HG03064 (cell line): Measurements from ENCODE around the gene SLC32A1.

Experiments
- ATAC-seq: cut with Tn5 transposase; IDR thresholded peaks from one replicate; pipeline ENCODE4 v1.9.1; 2021; ENCODE audit warnings: low read depth; ENCODE audit not compliant: unreplicated experiment

Gene SLC32A1

DNA sequence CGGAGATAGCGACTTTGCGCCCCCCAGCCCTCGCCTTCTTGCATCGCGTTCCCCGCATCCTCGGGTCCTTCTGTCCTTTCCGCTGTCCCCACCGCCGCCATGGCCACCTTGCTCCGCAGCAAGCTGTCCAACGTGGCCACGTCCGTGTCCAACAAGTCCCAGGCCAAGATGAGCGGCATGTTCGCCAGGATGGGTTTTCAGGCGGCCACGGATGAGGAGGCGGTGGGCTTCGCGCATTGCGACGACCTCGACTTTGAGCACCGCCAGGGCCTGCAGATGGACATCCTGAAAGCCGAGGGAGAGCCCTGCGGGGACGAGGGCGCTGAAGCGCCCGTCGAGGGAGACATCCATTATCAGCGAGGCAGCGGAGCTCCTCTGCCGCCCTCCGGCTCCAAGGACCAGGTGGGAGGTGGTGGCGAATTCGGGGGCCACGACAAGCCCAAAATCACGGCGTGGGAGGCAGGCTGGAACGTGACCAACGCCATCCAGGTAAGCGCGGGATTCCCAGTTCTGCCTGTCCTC, 401 bp downstream of the SLC32A1 start:
- ATAC-seq, result no peak

DNA sequence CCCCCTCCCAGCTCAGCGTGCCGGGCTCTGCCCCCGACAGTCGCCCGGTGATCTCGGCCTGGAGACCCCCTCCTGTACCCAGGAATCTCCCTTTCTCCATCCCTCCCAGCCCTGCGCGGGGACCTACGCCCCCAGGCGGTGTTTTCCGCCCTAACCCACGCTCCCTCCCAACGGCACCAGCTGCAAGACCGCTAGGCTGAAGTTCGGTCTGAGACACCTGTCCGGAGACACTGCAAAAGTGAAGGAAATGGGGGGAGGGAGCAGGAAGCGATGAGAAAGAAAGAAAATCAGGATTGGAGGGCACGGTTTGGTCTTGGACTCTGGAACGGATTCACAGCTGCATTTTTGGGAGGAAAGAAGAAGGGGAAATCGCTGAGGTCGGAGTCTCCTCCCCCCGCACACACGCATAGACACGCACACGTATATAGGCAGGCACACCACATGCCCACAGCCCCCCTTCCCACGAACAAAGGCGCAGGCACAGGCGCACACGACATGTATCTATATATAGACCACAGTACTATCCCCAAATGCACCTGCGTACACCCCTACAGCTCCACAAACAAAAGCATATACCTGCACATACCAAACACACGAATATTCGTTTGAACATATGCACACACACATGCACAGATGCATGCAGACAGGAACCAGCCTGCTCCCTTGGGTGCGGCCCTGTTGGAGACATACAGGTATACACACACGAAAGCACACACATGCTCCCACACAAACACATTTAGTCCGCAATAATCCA, 1.0 kb downstream of the SLC32A1 start:
- ATAC-seq, result no peak

GRCh38 chr20:38725931-38726803, 1.9 kb downstream of the SLC32A1 start:
- no peak for ATAC-seq

DNA sequence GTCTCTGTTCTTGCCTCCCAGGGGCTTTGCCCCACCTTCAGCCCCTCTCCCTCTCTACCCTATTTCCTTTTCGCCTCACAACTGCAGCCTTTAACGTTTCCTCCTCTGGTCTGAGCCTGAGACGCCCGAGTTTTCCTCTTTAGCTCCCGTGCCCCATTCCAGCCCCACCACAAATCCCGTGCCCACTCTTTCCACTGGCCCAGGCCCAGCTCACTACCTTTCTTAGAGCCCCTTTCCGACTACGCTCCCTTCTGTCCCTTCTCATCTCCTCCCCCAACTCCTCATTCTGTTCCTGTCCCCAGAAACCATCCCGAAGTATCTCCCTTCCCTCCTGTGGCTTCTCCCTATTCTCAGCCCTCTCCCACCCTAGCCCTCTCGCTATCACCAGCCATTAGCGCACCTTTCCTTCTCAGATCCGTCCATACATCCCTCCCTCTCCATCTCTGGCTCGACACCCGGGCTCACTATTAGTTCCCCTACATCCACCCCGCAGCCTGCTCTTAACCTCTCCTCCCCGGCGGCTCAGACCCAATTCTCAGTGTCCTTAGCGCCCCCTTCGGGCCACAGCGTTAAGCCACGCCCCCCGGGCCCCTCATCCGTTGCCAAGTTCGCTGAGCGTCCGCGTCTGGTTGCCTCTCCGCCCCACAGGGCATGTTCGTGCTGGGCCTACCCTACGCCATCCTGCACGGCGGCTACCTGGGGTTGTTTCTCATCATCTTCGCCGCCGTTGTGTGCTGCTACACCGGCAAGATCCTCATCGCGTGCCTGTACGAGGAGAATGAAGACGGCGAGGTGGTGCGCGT, 2.7 kb downstream of the SLC32A1 start:
- no peak for ATAC-seq

- ATAC-seq, result no peak
These were observed 3.4 kb downstream of the SLC32A1 start for GRCh38 chr20:38727607-38728190.

DNA sequence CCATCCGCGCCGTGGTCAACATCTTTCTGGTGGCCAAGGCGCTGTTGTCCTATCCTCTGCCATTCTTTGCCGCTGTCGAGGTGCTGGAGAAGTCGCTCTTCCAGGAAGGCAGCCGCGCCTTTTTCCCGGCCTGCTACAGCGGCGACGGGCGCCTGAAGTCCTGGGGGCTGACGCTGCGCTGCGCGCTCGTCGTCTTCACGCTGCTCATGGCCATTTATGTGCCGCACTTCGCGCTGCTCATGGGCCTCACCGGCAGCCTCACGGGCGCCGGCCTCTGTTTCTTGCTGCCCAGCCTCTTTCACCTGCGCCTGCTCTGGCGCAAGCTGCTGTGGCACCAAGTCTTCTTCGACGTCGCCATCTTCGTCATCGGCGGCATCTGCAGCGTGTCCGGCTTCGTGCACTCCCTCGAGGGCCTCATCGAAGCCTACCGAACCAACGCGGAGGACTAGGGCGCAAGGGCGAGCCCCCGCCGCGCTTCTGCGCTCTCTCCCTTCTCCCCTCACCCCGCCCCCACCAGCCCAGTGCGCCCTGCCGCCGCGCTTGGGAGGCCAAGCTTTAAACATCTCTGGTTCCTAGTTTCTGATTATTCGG, 4.0 kb downstream of the SLC32A1 start:
- no peak for ATAC-seq

DNA sequence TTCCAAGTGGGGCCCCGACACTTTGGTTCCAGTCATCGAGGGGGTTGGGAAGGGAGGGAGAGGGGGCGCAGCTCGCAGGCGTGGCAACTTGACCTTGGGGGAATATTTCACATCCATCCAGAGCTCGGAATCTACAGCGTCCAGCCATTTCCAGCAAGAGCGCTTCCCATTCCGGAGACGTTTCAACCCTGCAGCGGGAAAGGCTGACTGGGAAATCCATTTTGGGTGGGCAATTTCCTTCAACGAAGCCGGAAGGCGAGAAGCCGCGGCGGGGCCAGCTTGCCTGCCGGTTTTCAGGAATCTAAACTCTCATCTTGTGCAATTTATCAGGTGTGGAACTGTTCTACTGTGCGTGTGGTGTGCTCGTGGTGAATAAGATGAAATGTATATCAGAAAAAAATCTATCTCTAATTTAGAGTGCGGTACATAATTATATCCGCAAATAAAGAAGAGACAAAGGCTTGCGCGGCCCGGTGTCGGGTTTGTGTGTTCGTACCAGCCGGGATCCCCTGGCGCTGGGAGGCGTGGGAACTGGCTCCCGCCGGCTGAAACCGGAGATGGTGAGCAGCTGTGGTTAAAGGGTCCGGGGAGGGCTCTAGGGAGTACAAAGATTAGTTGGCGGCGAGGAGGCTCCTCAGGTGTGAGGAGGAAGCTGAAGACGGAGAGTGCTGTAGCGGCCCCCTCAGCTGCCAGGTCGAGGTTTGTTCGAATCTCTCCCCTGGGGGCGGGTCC, 4.8 kb downstream of the SLC32A1 start:
- ATAC-seq, result no peak

DNA sequence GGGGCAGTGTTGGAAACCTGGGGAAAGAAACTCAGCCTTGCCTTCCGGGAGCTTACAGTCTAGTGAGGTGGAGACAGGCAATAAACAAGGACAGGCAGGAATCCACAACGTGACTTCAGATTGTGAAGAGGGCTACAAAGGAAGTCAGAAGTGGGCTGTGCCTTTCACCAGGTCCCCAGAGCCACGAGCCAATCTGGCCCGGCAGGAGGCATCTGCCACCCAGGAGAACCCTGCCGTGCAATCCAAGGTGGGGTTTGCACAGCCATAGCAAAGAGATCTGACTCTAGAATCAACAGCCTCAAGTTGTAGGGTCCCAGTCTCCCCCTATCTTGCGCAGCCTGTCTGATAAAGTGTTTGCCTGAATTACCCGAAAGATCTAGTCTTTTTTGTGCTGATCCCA, 5.5 kb downstream of the SLC32A1 start:
- no peak for ATAC-seq

DNA sequence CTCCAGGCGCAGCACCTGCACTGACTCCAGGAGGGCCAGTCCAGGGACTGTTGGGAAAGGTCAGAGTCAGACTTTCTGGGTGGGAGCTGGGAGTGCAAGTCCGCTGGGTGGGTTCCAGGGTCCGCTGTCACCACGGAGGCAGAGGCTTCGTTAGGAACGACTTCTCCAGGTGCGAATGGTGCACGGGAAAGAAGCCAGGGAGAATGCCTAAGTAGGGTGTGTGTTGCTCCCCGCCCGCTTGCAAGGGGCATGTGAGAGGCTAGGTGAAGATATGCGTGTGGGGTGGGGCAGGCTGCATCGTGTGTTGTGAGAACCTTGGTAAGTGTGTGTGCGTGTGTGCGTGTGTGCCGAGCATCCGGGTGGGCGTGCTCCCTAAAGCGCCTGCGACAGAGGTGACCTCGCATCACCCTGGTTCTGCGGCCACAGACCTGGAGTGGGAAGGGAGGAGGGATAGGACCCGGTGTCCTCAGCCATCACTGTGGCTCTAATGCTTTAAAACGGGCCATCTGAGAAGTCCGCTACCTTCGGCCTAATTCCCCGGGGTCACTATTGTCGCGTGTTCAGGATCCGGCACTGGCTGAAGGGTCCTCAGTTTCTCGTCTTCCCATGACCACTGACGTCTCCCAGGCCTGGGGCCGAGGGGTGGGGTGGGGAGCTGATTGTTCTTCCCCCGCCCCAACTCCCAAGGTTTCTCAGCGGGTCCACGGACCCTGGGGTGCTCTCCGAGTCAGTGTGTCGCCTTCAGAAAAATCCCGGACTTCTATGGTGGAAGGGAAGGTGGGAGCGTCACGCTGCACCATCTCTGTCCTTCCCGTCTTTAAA, 6.1 kb downstream of the SLC32A1 start:
- ATAC-seq, result no peak

GRCh38 chr20:38730989-38731737, 6.9 kb downstream of the SLC32A1 start:
- no peak for ATAC-seq

- no peak for ATAC-seq
These were observed 7.4 kb downstream of the SLC32A1 start for GRCh38 chr20:38731738-38732113.

- no peak for ATAC-seq
These were observed 8.7 kb downstream of the SLC32A1 start for GRCh38 chr20:38732981-38733380.

GRCh38 chr20:38735172-38735571, 10.9 kb downstream of the SLC32A1 start:
- no peak for ATAC-seq

DNA sequence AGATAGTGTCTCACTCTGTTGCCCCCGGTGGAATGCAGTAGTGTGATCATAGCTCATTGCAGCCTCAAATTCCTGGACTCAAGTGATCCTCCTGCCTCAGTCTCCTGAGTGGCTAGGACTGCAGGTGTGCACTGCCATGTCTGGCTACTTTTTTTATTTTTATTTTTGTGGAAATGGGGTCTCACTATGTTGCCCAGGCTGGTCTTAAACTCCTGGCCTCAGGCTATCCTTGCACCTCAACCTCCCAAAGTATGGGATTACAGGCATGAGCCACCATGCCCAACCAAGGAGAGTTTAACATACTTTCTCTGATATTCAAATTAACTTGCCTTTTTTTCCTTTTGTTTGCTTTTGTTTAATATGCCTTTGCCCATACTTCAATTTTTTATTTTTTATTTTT, 13.6 kb downstream of the SLC32A1 start:
- ATAC-seq, result no peak

GRCh38 chr20:38745757-38746156, 21.5 kb downstream of the SLC32A1 start:
- no peak for ATAC-seq

- ATAC-seq, result no peak
These were observed 23.3 kb downstream of the SLC32A1 start for GRCh38 chr20:38747495-38748096.

GRCh38 chr20:38748097-38748860, 24.0 kb downstream of the SLC32A1 start, which contains the start of gene ACTR5:
Gene ACTR5, plus strand, starts transcription at chr20:38748460. Its CDS starts 19 bp downstream, at chr20:38748479.
- ATAC-seq, result peak; percentile 81
